Activated CD4-positive, alpha-beta T cell treated with anti-CD3 and anti-CD28 coated beads for 36 hours (primary cell): Measurements from ENCODE around the gene LHX2. TPM values are rescaled to one million over a fixed set of nuclear protein-coding genes. Genes with fewer than 3 reads are reported as not detected.
A peak's percentile ranks its signal among the peaks of the same experiment; 100 is the strongest.

Source experiments
- ATAC-seq: fragments of 200-7000 bp; cut with Tn5 transposase; one replicate; pipeline ENCODE4 v1.10.0; 2021; ENCODE audit warnings: mild to moderate bottlenecking, moderate library complexity
- CTCF ChIA-PET: fragments of 350-600 bp; sonication (Branson Sonifier 250); formaldehyde crosslinking; loops from one replicate; lab custom pipeline; 2021; ENCODE audit warnings: antibody characterized with exemption; lab: Charles Lee
- POLR2A ChIA-PET: fragments of 350-600 bp; sonication (Branson Sonifier 250); formaldehyde crosslinking; loops from one replicate; lab custom pipeline; 2021; ENCODE audit warnings: antibody characterized with exemption, inconsistent platforms; lab: Charles Lee
- DNase-seq: peaks from one replicate; pipeline ENCODE4 v3.0.0-alpha.2; 2020
- H3K27ac Mint-ChIP-seq: one replicate; pipeline ENCODE4 v1.8.0; 2021; ENCODE audit warnings: mixed read lengths
- H3K27me3 Mint-ChIP-seq: one replicate; pipeline ENCODE4 v1.8.0; 2021; ENCODE audit warnings: mixed read lengths
- H3K36me3 Mint-ChIP-seq: one replicate; pipeline ENCODE4 v1.8.0; 2021; ENCODE audit warnings: low read depth, mixed read lengths
- H3K4me1 Mint-ChIP-seq: one replicate; pipeline ENCODE4 v1.8.0; 2021; ENCODE audit warnings: mixed read lengths
- H3K4me3 Mint-ChIP-seq: one replicate; pipeline ENCODE4 v1.8.0; 2021; ENCODE audit warnings: mild to moderate bottlenecking, moderate library complexity, mixed read lengths
- H3K9me3 Mint-ChIP-seq: one replicate; pipeline ENCODE4 v1.8.0; 2021; ENCODE audit warnings: low read depth, mixed read lengths
- intact Hi-C, 2 experiments: fragments of 100-400 bp; cut with DNase I in 1 of 2; cut with micrococcal nuclease in 1 of 2; formaldehyde crosslinking; loops; one replicate each; pipeline versions ENCODE4 v1.14.2 to v1.15.1; 2022 to 2024; cut with DNase I, micrococcal nuclease
- total RNA-seq, 2 experiments: library from RNA; stranded (reverse); gene quantifications; one replicate each; pipeline ENCODE4 v1.2.3, GENCODE V29; 2021

Gene LHX2
- total RNA-seq, 2 experiments from 2014 or later = not detected

DNA sequence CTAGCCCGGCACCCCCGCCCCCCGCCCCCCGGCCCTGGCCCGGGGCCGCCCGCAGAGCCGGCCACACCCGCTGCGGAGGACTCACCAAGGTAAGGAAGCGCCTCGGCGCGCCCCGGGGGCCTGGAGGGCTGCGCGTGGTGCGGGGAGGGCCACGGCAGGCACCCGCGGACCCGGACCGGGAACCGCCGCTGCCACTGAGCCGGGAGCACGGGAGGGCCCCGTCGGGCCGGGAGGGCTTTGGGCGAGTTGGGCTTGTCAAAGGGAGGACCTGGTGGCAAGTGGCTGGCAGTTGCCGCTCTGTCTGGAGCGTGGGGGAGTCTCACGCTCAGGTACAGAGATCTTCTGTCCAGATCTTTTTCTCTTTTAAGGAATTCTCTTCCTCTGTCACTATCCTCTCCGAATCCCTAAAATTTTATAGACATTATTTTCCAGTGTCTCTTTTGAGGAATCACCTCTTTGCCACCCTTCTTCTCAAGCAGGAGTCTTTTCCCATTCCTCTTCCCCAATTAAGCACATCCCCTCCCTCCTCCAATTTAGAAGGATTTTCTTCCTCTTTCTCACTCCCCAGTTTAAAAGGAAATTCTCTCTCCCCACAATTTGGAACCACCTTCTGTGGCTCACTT is 11.3 kb upstream of the LHX2 start:
- H3K4me3 Mint-ChIP-seq = peak overlapping the region; percentile 3
- no peaks in the 10 kb centered on the region for H3K9me3 Mint-ChIP-seq
- H3K36me3 Mint-ChIP-seq = no peaks in the 10 kb centered on the region
- DNase-seq (peak; percentile 30), ATAC-seq (no peak)
- H3K27me3 Mint-ChIP-seq = peaks cover 80% of the 10 kb centered on the region
- H3K27ac Mint-ChIP-seq = no peak overlapping the region
- POLR2A ChIA-PET = no interaction called here
- peaks cover 35% of the 10 kb centered on the region for H3K4me1 Mint-ChIP-seq
- intact Hi-C loops = loop anchor here in 1 of 2 experiments (5.0 to 10.0 kb wide), 2 partner anchors 73 to 455 kb away; no protein-coding TSS in a partner anchor
- CTCF ChIA-PET = interaction anchor here (0.8 kb wide), 1 partner anchor 17 kb away, joined by 3 read pairs; no protein-coding TSS in a partner anchor

DNA sequence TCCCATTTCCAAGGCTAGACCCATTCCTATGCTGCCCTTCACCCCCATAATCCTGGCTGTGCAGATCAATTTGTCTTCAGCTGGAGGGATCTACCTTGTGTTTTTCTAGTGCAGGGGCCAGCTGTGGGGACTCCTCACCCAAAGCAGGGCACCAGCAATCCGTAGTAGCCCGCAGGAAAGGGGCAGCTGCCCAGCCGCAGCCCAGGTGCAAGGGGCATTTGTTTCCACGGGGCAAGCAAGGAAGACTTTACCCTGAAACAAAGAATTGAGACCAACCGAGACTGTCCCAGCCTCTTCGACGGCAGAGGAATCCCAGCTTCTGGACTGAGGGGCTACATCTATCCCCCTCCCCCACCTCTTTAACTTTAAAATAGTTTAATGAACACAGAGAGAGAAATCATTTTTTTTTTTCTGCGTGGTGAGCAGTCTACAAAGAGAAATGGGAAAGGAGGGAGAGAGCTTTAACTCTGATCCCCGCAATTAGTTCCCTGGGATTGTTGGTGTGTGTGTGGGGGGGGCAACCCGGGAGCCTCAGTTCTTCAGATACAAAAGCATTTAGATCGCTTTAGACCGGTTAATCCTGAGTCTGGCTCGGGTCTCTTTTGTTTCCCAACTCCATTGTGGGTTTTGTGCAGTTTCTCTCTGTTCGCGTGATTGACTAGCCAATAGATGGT is 10.6 kb upstream of the LHX2 start:
- ATAC-seq (no peak), DNase-seq (no peak)
- intact Hi-C loops = loop anchor here in 1 of 2 experiments (5.0 to 10.0 kb wide), 2 partner anchors 74 to 456 kb away; no protein-coding TSS in a partner anchor
- ChIA-PET CTCF (interaction anchor here (0.8 kb wide), 1 partner anchor 18 kb away, joined by 3 read pairs; no protein-coding TSS in a partner anchor), POLR2A (interaction anchor here (0.6 kb wide), 1 partner anchor 24 kb away, joined by 4 read pairs; no protein-coding TSS in a partner anchor)
- no peak overlapping the region for H3K27ac Mint-ChIP-seq
- peaks cover 35% of the 10 kb centered on the region for H3K4me1 Mint-ChIP-seq
- H3K36me3 Mint-ChIP-seq = no peaks in the 10 kb centered on the region
- peaks cover 82% of the 10 kb centered on the region for H3K27me3 Mint-ChIP-seq
- H3K4me3 Mint-ChIP-seq = peak overlapping the region; percentile 3
- no peaks in the 10 kb centered on the region for H3K9me3 Mint-ChIP-seq

DNA sequence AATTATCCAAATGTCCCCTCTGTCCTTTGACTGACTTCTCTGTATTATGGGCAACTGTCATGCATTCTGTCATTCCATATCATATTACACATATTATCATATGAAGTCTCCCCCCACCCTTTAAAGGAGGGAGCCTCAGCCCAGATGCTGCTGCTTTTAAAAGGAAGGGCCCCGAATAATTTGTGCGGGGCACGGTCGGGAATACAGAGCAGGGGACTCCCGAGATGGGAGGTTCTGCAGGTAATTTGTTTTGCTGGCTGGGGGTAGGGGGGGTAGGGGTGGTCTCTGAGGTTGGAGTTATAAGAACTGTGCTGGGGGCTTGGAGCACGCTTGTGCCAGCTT is 10.1 kb upstream of the LHX2 start:
- CTCF ChIA-PET = no interaction called here

DNA sequence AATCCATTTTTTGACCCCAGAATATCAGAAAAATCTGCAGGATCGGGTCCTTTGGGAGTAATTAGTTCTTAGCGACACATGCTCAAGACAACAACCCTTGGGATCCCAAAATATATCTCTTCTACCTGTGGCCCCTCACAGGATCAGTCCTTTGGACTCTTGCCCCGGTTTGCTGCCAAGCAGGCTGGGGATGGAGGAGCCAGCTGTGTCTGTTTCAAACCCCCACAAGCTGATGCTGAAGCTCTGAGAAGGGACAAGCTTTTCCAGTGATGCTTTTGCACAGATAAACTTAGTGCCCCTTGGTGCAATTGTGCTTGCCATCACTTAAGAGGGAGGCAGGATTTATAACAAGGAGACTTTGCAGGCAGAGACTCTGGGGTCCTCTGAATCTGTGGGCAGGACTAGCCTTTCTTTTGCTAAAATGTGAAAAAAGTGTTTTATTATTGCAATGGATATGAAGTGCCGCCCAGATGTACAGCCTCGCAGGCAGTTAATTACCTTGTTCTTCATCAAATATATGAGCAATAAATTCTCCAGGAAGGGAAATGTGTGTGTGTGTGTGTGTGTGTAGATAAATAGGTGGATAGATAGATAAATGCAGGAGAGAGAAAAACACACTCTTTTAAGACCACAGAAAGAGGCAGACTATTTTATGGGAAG is 9.6 kb upstream of the LHX2 start:
- no peaks in the 10 kb centered on the region for H3K9me3 Mint-ChIP-seq
- POLR2A ChIA-PET = no interaction called here
- DNase-seq (no peak), ATAC-seq (no peak)
- no peak overlapping the region for H3K4me3 Mint-ChIP-seq
- intact Hi-C loops = loop anchor here in 1 of 2 experiments (5.0 to 10.0 kb wide), 2 partner anchors 75 to 457 kb away; no protein-coding TSS in a partner anchor
- peaks cover 31% of the 10 kb centered on the region for H3K4me1 Mint-ChIP-seq
- H3K36me3 Mint-ChIP-seq = no peaks in the 10 kb centered on the region
- H3K27ac Mint-ChIP-seq = no peak overlapping the region
- peaks cover 88% of the 10 kb centered on the region for H3K27me3 Mint-ChIP-seq
- CTCF ChIA-PET = interaction anchor here (0.7 kb wide), 1 partner anchor 522 kb away, joined by 3 read pairs; no protein-coding TSS in a partner anchor

More for the DNA sequence above, 10.1 kb upstream of the LHX2 start:
- POLR2A ChIA-PET = interaction anchor here (0.6 kb wide), 1 partner anchor 24 kb away, joined by 4 read pairs; no protein-coding TSS in a partner anchor
- DNase-seq (no peak), ATAC-seq (no peak)
- Mint-ChIP-seq H3K9me3 (no peaks in the 10 kb centered on the region), H3K4me1 (peaks cover 32% of the 10 kb centered on the region), H3K27me3 (peaks cover 82% of the 10 kb centered on the region), H3K27ac (no peak overlapping the region), H3K4me3 (no peak overlapping the region), H3K36me3 (no peaks in the 10 kb centered on the region)
- intact Hi-C loops = loop anchor here in 1 of 2 experiments (5.0 to 10.0 kb wide), 2 partner anchors 74 to 457 kb away; no protein-coding TSS in a partner anchor

DNA sequence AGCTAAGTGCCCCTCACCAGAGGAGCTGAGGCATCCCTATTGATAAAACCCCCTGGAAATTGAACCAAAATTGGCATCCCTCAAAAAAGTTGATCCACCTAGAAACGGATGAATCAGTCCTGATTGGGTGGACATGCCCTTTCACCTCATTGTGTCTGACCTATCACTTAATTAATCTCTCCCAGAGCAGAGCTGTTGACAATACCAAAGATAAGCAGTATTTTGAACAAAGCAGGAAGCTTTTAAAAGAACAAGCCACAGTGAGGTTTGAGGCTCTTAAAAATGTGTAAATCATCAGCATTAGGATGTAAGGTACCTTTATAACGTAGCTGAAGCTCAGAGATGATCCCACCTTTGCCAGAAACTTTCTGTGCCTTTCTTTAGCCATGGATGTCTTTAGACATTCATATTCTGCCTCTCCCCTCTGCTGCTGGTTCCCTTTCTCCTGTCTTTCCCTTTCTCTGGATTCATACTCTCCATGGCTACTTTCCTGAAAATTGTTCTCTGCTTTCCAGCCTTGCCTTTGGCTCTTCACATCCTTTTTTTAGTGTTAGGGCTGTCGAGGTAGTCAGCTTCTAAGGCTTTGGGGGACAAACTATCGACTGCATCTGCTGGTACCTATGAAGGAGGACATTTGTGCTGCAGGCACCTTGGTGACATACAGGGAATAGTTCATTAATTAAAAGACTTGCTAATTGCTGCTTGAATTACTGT is 7.8 kb upstream of the LHX2 start:
- DNase-seq (no peak), ATAC-seq (no peak)
- intact Hi-C loops = loop anchor here in 1 of 2 experiments (2.0 to 10.0 kb wide), 3 partner anchors 17 to 459 kb away; no protein-coding TSS in a partner anchor
- Mint-ChIP-seq H3K9me3 (no peaks in the 10 kb centered on the region), H3K36me3 (no peaks in the 10 kb centered on the region), H3K27ac (no peak overlapping the region), H3K27me3 (peaks cover 85% of the 10 kb centered on the region), H3K4me3 (no peak overlapping the region), H3K4me1 (peaks cover 21% of the 10 kb centered on the region)
- POLR2A ChIA-PET = interaction anchor here (0.6 kb wide), 1 partner anchor 460 kb away, joined by 5 read pairs; no protein-coding TSS in a partner anchor
- CTCF ChIA-PET = interaction anchor here (0.5 kb wide), 1 partner anchor 437 kb away, joined by 3 read pairs; no protein-coding TSS in a partner anchor

- ATAC-seq = no peak
- intact Hi-C loops = loop anchor here in 1 of 2 experiments (2.0 to 10.0 kb wide), 3 partner anchors 16 to 460 kb away; no protein-coding TSS in a partner anchor
- Mint-ChIP-seq H3K9me3 (no peaks in the 10 kb centered on the region), H3K27me3 (peaks cover 87% of the 10 kb centered on the region), H3K4me1 (peaks cover 20% of the 10 kb centered on the region), H3K27ac (no peak overlapping the region), H3K4me3 (no peak overlapping the region), H3K36me3 (no peaks in the 10 kb centered on the region)
- no peak for DNase-seq
- CTCF ChIA-PET = no interaction called here
- POLR2A ChIA-PET = no interaction called here
Measured at GRCh38 chr9:124004593-124004992, 7.0 kb upstream of the LHX2 start.

- H3K27ac Mint-ChIP-seq = no peak overlapping the region
- CTCF ChIA-PET = no interaction called here
- H3K4me1 Mint-ChIP-seq = peaks cover 26% of the 10 kb centered on the region
- DNase-seq (no peak), ATAC-seq (no peak)
- intact Hi-C loops = loop anchor here in 1 of 2 experiments (2.0 to 10.0 kb wide), 2 partner anchors 16 to 460 kb away; no protein-coding TSS in a partner anchor
- no peaks in the 10 kb centered on the region for H3K36me3 Mint-ChIP-seq
- H3K27me3 Mint-ChIP-seq = peaks cover 93% of the 10 kb centered on the region
- POLR2A ChIA-PET = no interaction called here
- H3K9me3 Mint-ChIP-seq = no peaks in the 10 kb centered on the region
- no peak overlapping the region for H3K4me3 Mint-ChIP-seq
Measured at GRCh38 chr9:124005029-124005771, 6.4 kb upstream of the LHX2 start.

GRCh38 chr9:124006448-124007361 is 4.9 kb upstream of the LHX2 start:
- peak; percentile 42 for DNase-seq
- intact Hi-C loops = loop anchor here (2.0 to 10.0 kb wide), 2 partner anchors 14 to 462 kb away; no protein-coding TSS in a partner anchor
- ChIA-PET POLR2A (no interaction called here), CTCF (interaction anchor here (0.7 kb wide), 1 partner anchor 34 kb away, joined by 3 read pairs; no protein-coding TSS in a partner anchor)
- H3K27ac Mint-ChIP-seq = no peak overlapping the region
- no peak overlapping the region for H3K4me3 Mint-ChIP-seq
- H3K36me3 Mint-ChIP-seq = no peaks in the 10 kb centered on the region
- no peak for ATAC-seq
- H3K9me3 Mint-ChIP-seq = no peaks in the 10 kb centered on the region
- peaks cover 84% of the 10 kb centered on the region for H3K27me3 Mint-ChIP-seq
- H3K4me1 Mint-ChIP-seq = peaks cover 24% of the 10 kb centered on the region

DNA sequence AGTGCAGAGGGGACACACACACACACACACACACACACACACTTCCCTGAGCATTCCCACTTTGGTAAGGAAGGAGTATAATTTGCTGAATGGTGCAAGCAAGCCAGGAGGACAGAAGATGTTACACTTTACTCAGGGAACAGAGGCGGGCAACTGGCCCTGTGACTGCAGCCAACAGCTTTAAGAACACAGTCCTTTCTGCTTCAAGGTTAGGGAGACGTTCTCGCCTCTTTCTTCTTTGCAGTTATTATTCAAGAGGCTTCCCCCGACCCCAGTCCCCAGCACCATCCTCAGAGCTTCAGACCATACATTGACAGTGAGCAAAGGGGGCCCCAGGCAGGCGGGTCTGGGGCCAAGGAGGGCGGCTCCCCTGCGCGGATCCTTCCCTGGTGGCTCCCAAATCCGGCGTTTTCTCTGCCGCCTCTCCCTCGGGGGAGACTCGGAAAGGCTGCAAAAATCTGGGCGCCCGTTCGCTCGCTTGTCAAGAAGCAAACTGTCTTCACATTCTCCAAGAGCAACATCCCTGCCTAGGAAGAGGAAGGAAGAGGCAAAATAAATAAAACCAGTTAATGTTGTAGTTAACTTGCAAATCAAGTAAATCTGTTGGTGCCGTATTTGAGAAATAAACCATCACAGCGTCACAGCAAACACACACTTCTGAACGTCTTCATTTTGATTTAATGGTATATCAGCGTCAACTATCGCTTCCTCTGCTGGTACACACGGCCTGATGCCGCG is 3.8 kb upstream of the LHX2 start:
- CTCF ChIA-PET = no interaction called here
- ATAC-seq = no peak
- no peak overlapping the region for H3K27ac Mint-ChIP-seq
- H3K4me3 Mint-ChIP-seq = no peak overlapping the region
- intact Hi-C loops = loop anchor here (1.0 to 10.0 kb wide), 4 partner anchors 8 to 463 kb away; no protein-coding TSS in a partner anchor
- peaks cover 24% of the 10 kb centered on the region for H3K4me1 Mint-ChIP-seq
- POLR2A ChIA-PET = no interaction called here
- no peak for DNase-seq
- H3K9me3 Mint-ChIP-seq = no peaks in the 10 kb centered on the region
- H3K36me3 Mint-ChIP-seq = no peaks in the 10 kb centered on the region
- H3K27me3 Mint-ChIP-seq = peaks cover 73% of the 10 kb centered on the region
